ENCODE data around the gene TENM4.

Gene TENM4

GRCh38 chr11:78810559-78811009 lies 630.2 kb downstream of the TENM4 start:
- DNase-seq (ENCODE audit: low spot score) = no peak

- peak; percentile 71 for DNase-seq (ENCODE audit: low spot score)
Observed at GRCh38 chr11:78809931-78810541, 630.8 kb downstream of the TENM4 start.

- DNase-seq (ENCODE audit: low spot score) = no peak
Observed at GRCh38 chr11:78808923-78809322, 631.9 kb downstream of the TENM4 start.

GRCh38 chr11:78807351-78807750 lies 633.5 kb downstream of the TENM4 start:
- DNase-seq (ENCODE audit: low spot score) = no peak

GRCh38 chr11:78806214-78807004 lies 634.4 kb downstream of the TENM4 start:
- DNase-seq (ENCODE audit: low spot score) = no peak

GRCh38 chr11:78804991-78805390 lies 635.8 kb downstream of the TENM4 start:
- DNase-seq (ENCODE audit: low spot score) = no peak

GRCh38 chr11:78803995-78804394 lies 636.8 kb downstream of the TENM4 start:
- DNase-seq (ENCODE audit: low spot score) = no peak

GRCh38 chr11:78802058-78802761 lies 638.6 kb downstream of the TENM4 start:
- no peak for DNase-seq (ENCODE audit: low spot score)

- peak; percentile 65 for DNase-seq (ENCODE audit: low spot score)
Observed at GRCh38 chr11:78801161-78801884, 639.5 kb downstream of the TENM4 start.

- DNase-seq (ENCODE audit: low spot score) = no peak
Observed at GRCh38 chr11:78800756-78801155, 640.1 kb downstream of the TENM4 start.

GRCh38 chr11:78800096-78800690 lies 640.6 kb downstream of the TENM4 start:
- DNase-seq (ENCODE audit: low spot score) = no peak

- no peak for DNase-seq (ENCODE audit: low spot score)
Observed at GRCh38 chr11:78798663-78799062, 642.2 kb downstream of the TENM4 start.

GRCh38 chr11:78797559-78797958 lies 643.3 kb downstream of the TENM4 start:
- no peak for DNase-seq (ENCODE audit: low spot score)

- DNase-seq (ENCODE audit: low spot score) = peak; percentile 79
Observed at GRCh38 chr11:78796956-78797355, 643.9 kb downstream of the TENM4 start.

- DNase-seq (ENCODE audit: low spot score) = no peak
Observed at GRCh38 chr11:78795621-78796261, 645.1 kb downstream of the TENM4 start.

- no peak for DNase-seq (ENCODE audit: low spot score)
Observed at GRCh38 chr11:78791964-78792363, 648.9 kb downstream of the TENM4 start.

GRCh38 chr11:78791254-78791653 lies 649.6 kb downstream of the TENM4 start:
- DNase-seq (ENCODE audit: low spot score) = no peak

GRCh38 chr11:78790784-78791183 lies 650.0 kb downstream of the TENM4 start:
- DNase-seq (ENCODE audit: low spot score) = no peak

GRCh38 chr11:78789375-78789774 lies 651.5 kb downstream of the TENM4 start:
- DNase-seq (ENCODE audit: low spot score) = no peak

GRCh38 chr11:78788533-78788932 lies 652.3 kb downstream of the TENM4 start:
- DNase-seq (ENCODE audit: low spot score) = no peak

GRCh38 chr11:78787696-78788095 lies 653.1 kb downstream of the TENM4 start:
- no peak for DNase-seq (ENCODE audit: low spot score)
